Activated CD8-positive, alpha-beta T cell treated with anti-CD3 and anti-CD28 coated beads for 36 hours (primary cell): ENCODE measurements around the gene WHAMM. TPM values are rescaled to one million over a fixed set of nuclear protein-coding genes. Genes with fewer than 3 reads are reported as not detected.

Experiments used
- ATAC-seq: fragments of 200-7000 bp; cut with Tn5 transposase; one replicate; pipeline ENCODE4 v1.10.0; 2021; ENCODE audit warnings: mild to moderate bottlenecking, moderate library complexity
- CTCF ChIA-PET: fragments of 350-600 bp; sonication (Branson Sonifier 250); formaldehyde crosslinking; loops from one replicate; lab custom pipeline; 2021; ENCODE audit warnings: antibody characterized with exemption; lab: Charles Lee
- POLR2A ChIA-PET: fragments of 350-600 bp; sonication (Branson Sonifier 250); formaldehyde crosslinking; loops from one replicate; lab custom pipeline; 2021; ENCODE audit warnings: antibody characterized with exemption; lab: Charles Lee
- DNase-seq: peaks from one replicate; pipeline ENCODE4 v3.0.0-alpha.2; 2020
- H3K27ac Mint-ChIP-seq: one replicate; pipeline ENCODE4 v1.8.0; 2021; ENCODE audit warnings: mild to moderate bottlenecking, mixed read lengths
- H3K27me3 Mint-ChIP-seq: one replicate; pipeline ENCODE4 v1.8.0; 2021; ENCODE audit warnings: mixed read lengths
- H3K36me3 Mint-ChIP-seq: one replicate; pipeline ENCODE4 v1.8.0; 2021; ENCODE audit warnings: low read depth, mixed read lengths
- H3K4me1 Mint-ChIP-seq: one replicate; pipeline ENCODE4 v1.8.0; 2021; ENCODE audit warnings: low read depth, mixed read lengths
- H3K4me3 Mint-ChIP-seq: one replicate; pipeline ENCODE4 v1.8.0; 2021; ENCODE audit warnings: mild to moderate bottlenecking, moderate library complexity, mixed read lengths
- H3K9me3 Mint-ChIP-seq: one replicate; pipeline ENCODE4 v1.8.0; 2021; ENCODE audit warnings: mixed read lengths
- CTCF ChIP-seq: fragments of 200-600 bp; IDR thresholded peaks from one replicate; pipeline ENCODE4 v1.8.0; 2022; ENCODE audit warnings: antibody characterized with exemption, mild to moderate bottlenecking
- intact Hi-C: fragments of 100-400 bp; cut with micrococcal nuclease; formaldehyde crosslinking; loops from one replicate; pipeline ENCODE4 v1.10.0; 2022
- total RNA-seq, 2 experiments: library from RNA; stranded (reverse); gene quantifications; one replicate each; pipeline ENCODE4 v1.2.3, GENCODE V29; 2021

Gene WHAMM
- total RNA-seq, 2 experiments from 2014 or later, result 5.8 to 6.1 TPM

- DNase-seq, result peak; percentile 69
- ATAC-seq, result peak; percentile 83
- peak; percentile 73 for TF ChIP-seq CTCF
- Mint-ChIP-seq H3K9me3 (no peaks in the 10 kb centered on the region), H3K4me1 (peaks cover 14% of the 10 kb centered on the region), H3K27me3 (no peaks in the 10 kb centered on the region), H3K4me3 (no peak overlapping the region), H3K27ac (no peak overlapping the region), H3K36me3 (no peaks in the 10 kb centered on the region)
- intact Hi-C loops, result loop anchor here (5.0 kb wide), 1 partner anchor 152 kb away; no protein-coding TSS in a partner anchor
- CTCF ChIA-PET, result interaction anchor here (0.7 to 6.4 kb wide), 15 partner anchors 11 to 196 kb away, joined by 3 to 43 read pairs (median 5); partner anchors contain the start of gene RAMAC
- POLR2A ChIA-PET, result interaction anchor here (0.8 to 1.6 kb wide), 2 partner anchors 11 to 218 kb away, joined by 3 to 4 read pairs; partner anchors contain the start of gene BTBD1
These were observed 40.4 kb downstream of the WHAMM start for GRCh38 chr15:82849556-82850512.

- no peaks in the 10 kb centered on the region for H3K27me3 Mint-ChIP-seq
- ChIA-PET CTCF (interaction anchor here (0.5 to 6.4 kb wide), 7 partner anchors 10 to 160 kb away, joined by 3 to 43 read pairs (median 4); partner anchors contain the start of gene RAMAC), POLR2A (no interaction called here)
- no peak for TF ChIP-seq CTCF
- no peak overlapping the region for H3K27ac Mint-ChIP-seq
- no peaks in the 10 kb centered on the region for H3K36me3 Mint-ChIP-seq
- no peaks in the 10 kb centered on the region for H3K9me3 Mint-ChIP-seq
- H3K4me3 Mint-ChIP-seq, result no peak overlapping the region
- ATAC-seq, result no peak
- no peak for DNase-seq
- peaks cover 11% of the 10 kb centered on the region for H3K4me1 Mint-ChIP-seq
- intact Hi-C loops, result no loop called here
These were observed 41.3 kb downstream of the WHAMM start for GRCh38 chr15:82850731-82851130.

- DNase-seq (no peak), ATAC-seq (no peak)
- CTCF ChIA-PET, result interaction anchor here (0.5 to 6.4 kb wide), 6 partner anchors 10 to 149 kb away, joined by 3 to 43 read pairs (median 7); partner anchors contain the start of gene RAMAC
- no peak overlapping the region for H3K27ac Mint-ChIP-seq
- no peak for TF ChIP-seq CTCF
- POLR2A ChIA-PET, result interaction anchor here (1.0 kb wide), 1 partner anchor 12 kb away, joined by 3 read pairs; no protein-coding TSS in a partner anchor
- no peaks in the 10 kb centered on the region for H3K9me3 Mint-ChIP-seq
- no peaks in the 10 kb centered on the region for H3K36me3 Mint-ChIP-seq
- H3K4me1 Mint-ChIP-seq, result peaks cover 11% of the 10 kb centered on the region
- H3K27me3 Mint-ChIP-seq, result no peaks in the 10 kb centered on the region
- intact Hi-C loops, result no loop called here
- H3K4me3 Mint-ChIP-seq, result no peak overlapping the region
These were observed 42.0 kb downstream of the WHAMM start for GRCh38 chr15:82851306-82851850.

- H3K27me3 Mint-ChIP-seq, result no peaks in the 10 kb centered on the region
- DNase-seq (no peak), ATAC-seq (no peak)
- ChIA-PET CTCF (interaction anchor here (1.2 to 6.4 kb wide), 3 partner anchors 9 to 148 kb away, joined by 3 to 43 read pairs (median 14); no protein-coding TSS in a partner anchor), POLR2A (interaction anchor here (1.0 kb wide), 1 partner anchor 11 kb away, joined by 3 read pairs; no protein-coding TSS in a partner anchor)
- H3K36me3 Mint-ChIP-seq, result no peaks in the 10 kb centered on the region
- intact Hi-C loops, result no loop called here
- peaks cover 11% of the 10 kb centered on the region for H3K4me1 Mint-ChIP-seq
- TF ChIP-seq CTCF, result no peak
- H3K27ac Mint-ChIP-seq, result no peak overlapping the region
- H3K4me3 Mint-ChIP-seq, result no peak overlapping the region
- no peaks in the 10 kb centered on the region for H3K9me3 Mint-ChIP-seq
These were observed 42.6 kb downstream of the WHAMM start for GRCh38 chr15:82851981-82852511.
